Measurements from ENCODE around the gene GZMM. TPM values are rescaled to one million over a fixed set of nuclear protein-coding genes. Genes with fewer than 3 reads are reported as not detected.

The GZMM gene
- total RNA-seq, 1 donor, result 0.43 TPM

GRCh38 chr19:570251-570686 is 26.4 kb downstream of the GZMM start:
- no peak overlapping the region for H3K4me3 ChIP-seq (ENCODE audit: low read depth, low read length)
- DNase-seq (ENCODE audit: low read depth), result no peak
- no peak for TF ChIP-seq CTCF (IDR thresholded peaks at IDR 0.05; ENCODE audit: insufficient read depth, low read depth, low read length)

- H3K4me3 ChIP-seq (ENCODE audit: low read depth, low read length), result peak overlapping the region; percentile 52
- no peak for TF ChIP-seq CTCF (IDR thresholded peaks at IDR 0.05; ENCODE audit: insufficient read depth, low read depth, low read length)
- DNase-seq (ENCODE audit: low read depth), result peak; percentile 39
These were observed 27.2 kb downstream of the GZMM start for GRCh38 chr19:570937-571565.

DNA sequence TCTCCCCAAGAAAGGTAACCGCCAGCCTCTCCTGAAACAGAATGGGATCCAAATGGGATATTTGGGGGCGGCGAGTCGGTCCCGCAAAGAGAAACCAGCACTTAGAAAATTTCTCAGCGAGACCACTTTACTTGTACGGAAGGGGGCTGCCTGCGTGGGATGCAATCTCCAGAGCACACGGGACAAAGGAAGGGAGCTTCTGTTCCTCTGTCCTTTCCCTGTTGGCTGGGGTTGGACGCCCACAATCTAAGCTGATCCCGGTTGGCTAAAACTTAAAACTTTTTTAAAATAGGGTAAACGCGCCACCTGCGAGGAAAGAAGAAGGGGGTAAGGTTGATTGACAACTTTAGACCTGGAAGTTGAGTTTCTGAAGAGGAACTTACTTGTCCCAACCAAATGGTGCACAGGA is 27.7 kb downstream of the GZMM start:
- no peak for TF ChIP-seq CTCF (IDR thresholded peaks at IDR 0.05; ENCODE audit: insufficient read depth, low read depth, low read length)

DNA sequence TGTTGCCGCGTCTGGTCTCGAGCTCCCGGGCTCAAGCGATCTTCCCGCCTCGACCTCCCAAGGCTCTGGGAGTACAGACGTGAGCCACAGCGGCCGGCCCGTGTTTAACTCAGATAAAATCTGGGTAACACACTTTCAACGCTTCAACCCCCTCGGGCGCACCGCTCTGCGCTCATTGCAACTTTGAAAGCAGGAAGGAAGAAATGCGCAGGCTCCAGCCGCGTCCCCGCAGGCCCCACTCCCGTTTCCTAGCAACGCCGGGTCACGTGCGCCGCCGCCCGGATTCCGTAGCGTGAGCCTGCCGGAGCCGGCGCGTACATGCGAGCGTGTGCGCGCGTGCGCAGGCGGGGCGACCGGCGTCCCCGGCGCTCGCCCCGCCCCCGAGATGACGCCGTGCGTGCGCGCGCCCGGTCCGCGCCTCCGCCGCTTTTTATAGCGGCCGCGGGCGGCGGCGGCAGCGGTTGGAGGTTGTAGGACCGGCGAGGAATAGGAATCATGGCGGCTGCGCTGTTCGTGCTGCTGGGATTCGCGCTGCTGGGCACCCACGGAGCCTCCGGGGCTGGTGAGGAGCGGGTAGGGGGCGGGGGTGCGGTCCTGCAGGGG is 28.4 kb downstream of the GZMM start, which contains the start of gene BSG:
Gene BSG (plus strand): TSS at position 457 of the 603 bp plus-strand sequence. CDS start 39 bp downstream, at position 496.
- TF ChIP-seq CTCF (IDR thresholded peaks at IDR 0.05; ENCODE audit: insufficient read depth, low read depth, low read length), result no peak
- DNase-seq (ENCODE audit: low read depth), result peak; percentile 99
- peak within 1 kb of the TSS; percentile 97 for H3K4me3 ChIP-seq (ENCODE audit: low read depth, low read length)

More for the DNA sequence above, 27.7 kb downstream of the GZMM start:
- H3K4me3 ChIP-seq (ENCODE audit: low read depth, low read length), result peak overlapping the region; percentile 52
- peak; percentile 63 for DNase-seq (ENCODE audit: low read depth)

- peak; percentile 71 for DNase-seq (ENCODE audit: low read depth)
- peak overlapping the region; percentile 97 for H3K4me3 ChIP-seq (ENCODE audit: low read depth, low read length)
- no peak for TF ChIP-seq CTCF (IDR thresholded peaks at IDR 0.05; ENCODE audit: insufficient read depth, low read depth, low read length)
These were observed 29.1 kb downstream of the GZMM start for GRCh38 chr19:572743-573518.

- TF ChIP-seq CTCF (IDR thresholded peaks at IDR 0.05; ENCODE audit: insufficient read depth, low read depth, low read length), result no peak
- DNase-seq (ENCODE audit: low read depth), result no peak
- H3K4me3 ChIP-seq (ENCODE audit: low read depth, low read length), result peak overlapping the region; percentile 97
These were observed 29.6 kb downstream of the GZMM start for GRCh38 chr19:573519-573825.
